ENCODE data around the gene UBN2.
"Not testable (repeated sequence)": the region's sequence is repeated elsewhere in the genome, so short reads cannot be mapped to it uniquely, and the experiment has no call there.

UBN2 gene

DNA sequence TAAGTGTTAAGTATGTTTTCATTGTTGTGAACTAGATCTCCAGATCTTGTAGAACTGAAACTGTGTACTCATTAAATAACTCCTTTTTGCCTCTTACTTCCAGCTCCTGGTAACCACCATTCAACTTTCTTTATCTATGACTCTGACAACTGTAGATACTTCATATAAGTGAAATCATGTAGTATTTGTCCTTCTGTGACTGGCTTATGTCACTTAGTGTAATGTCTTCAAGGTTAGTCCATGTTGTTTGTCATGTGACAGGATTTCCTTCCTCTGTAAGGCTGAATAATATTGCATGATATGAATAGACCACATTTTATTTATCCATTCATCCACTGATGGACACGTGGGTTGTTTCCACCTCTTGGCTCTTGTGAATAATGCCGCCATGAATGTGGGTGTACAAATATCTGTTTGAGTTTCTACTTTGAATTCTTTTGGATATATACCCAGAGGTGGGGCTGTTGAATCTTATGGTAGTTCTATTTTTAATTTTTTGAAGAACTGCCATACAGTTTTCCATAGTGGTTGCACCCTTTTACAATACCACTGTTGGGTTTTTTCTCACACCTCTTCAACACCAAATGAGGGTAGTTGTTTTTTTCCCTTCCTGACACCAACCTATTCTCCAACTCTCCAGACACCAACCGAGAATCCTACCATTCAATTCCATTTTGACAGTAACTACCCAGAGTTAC is 99.4 kb downstream of the UBN2 start:
- Histone ChIP-seq H3K9ac (ENCODE audit: low read length) (no peak overlapping the region), H3K4me2 (ENCODE audit: low read depth, low read length, poor library complexity, severe bottlenecking) (no peak overlapping the region), H3K4me3 (ENCODE audit: insufficient read depth, low read length, poor library complexity, severe bottlenecking) (no peak overlapping the region), H3K27me3 (ENCODE audit: low read length) (no peaks in the 10 kb centered on the region), H3K79me2 (ENCODE audit: insufficient read depth, low read length) (no peaks in the 10 kb centered on the region), H3F3A (ENCODE audit: insufficient read depth) (no peaks in the 10 kb centered on the region), H3K36me3 (ENCODE audit: low read length) (no peaks in the 10 kb centered on the region), H3K27ac (ENCODE audit: low read depth, low read length) (no peak overlapping the region), H3K9me3 (ENCODE audit: insufficient read depth, low read length) (no peaks in the 10 kb centered on the region), H2AFZ (ENCODE audit: low read depth, low read length, severe bottlenecking) (no peak overlapping the region), H4K20me1 (ENCODE audit: low read depth, low read length) (no peaks in the 10 kb centered on the region), H3K9me2 (replicated peaks; ENCODE audit: insufficient read depth, low read length) (no peaks in the 10 kb centered on the region)
- no peak for TF ChIP-seq EZH2phosphoT487 (conservative IDR thresholded peaks at IDR 0.05; ENCODE audit: low read length)
- TF ChIP-seq, protein P1, sequence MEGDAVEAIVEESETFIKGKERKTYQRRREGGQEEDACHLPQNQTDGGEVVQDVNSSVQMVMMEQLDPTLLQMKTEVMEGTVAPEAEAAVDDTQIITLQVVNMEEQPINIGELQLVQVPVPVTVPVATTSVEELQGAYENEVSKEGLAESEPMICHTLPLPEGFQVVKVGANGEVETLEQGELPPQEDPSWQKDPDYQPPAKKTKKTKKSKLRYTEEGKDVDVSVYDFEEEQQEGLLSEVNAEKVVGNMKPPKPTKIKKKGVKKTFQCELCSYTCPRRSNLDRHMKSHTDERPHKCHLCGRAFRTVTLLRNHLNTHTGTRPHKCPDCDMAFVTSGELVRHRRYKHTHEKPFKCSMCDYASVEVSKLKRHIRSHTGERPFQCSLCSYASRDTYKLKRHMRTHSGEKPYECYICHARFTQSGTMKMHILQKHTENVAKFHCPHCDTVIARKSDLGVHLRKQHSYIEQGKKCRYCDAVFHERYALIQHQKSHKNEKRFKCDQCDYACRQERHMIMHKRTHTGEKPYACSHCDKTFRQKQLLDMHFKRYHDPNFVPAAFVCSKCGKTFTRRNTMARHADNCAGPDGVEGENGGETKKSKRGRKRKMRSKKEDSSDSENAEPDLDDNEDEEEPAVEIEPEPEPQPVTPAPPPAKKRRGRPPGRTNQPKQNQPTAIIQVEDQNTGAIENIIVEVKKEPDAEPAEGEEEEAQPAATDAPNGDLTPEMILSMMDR (IDR thresholded peaks at IDR 0.05; ENCODE audit: insufficient read depth, low read length, poor library complexity, severe bottlenecking): no peak

DNA sequence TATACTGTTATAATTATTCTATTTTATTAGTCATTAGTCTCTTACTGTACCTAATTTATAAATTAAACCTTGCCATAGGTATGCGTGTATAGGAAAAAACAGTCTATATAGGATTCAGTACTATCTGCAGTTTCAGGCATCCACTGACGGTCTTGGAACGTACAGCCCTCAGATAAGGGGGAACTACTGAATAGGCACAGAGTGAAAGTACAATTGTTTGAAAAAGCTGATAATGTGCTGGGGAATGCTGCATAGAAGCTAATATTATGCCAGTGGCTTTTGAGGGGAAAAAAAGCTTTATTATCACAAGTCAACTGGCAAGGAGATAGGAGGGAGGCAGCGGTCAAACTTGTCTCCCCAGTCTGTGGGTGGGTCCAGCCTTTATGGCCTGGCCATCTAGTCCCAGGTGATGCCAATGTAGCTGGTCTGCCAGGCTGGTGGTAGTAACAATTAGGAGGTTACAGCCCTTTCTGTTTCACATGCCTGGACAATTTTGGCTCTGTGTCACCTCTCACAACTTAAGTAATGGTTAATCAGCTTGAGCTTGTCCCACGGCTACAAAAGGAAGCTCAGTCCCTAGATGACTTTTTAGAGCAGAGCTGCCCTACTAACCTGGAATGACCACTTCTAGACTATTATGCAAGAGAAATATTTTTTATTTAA is 101.8 kb downstream of the UBN2 start:
- no peak overlapping the region for H3K4me3 ChIP-seq (ENCODE audit: insufficient read depth, low read length, poor library complexity, severe bottlenecking)
- no peak for TF ChIP-seq EZH2phosphoT487 (conservative IDR thresholded peaks at IDR 0.05; ENCODE audit: low read length)
- TF ChIP-seq, protein P1 (IDR thresholded peaks at IDR 0.05; ENCODE audit: insufficient read depth, low read length, poor library complexity, severe bottlenecking): no peak
- no peaks in the 10 kb centered on the region for H3K79me2 ChIP-seq (ENCODE audit: insufficient read depth, low read length)
- H3K9me3 ChIP-seq (ENCODE audit: insufficient read depth, low read length): no peaks in the 10 kb centered on the region
- H3K36me3 ChIP-seq (ENCODE audit: low read length): no peaks in the 10 kb centered on the region
- H3K27me3 ChIP-seq (ENCODE audit: low read length): no peaks in the 10 kb centered on the region
- no peaks in the 10 kb centered on the region for H3K9me2 ChIP-seq (replicated peaks; ENCODE audit: insufficient read depth, low read length)
- H3K4me2 ChIP-seq (ENCODE audit: low read depth, low read length, poor library complexity, severe bottlenecking): no peak overlapping the region
- H3K27ac ChIP-seq (ENCODE audit: low read depth, low read length): no peak overlapping the region
- no peak overlapping the region for H2AFZ ChIP-seq (ENCODE audit: low read depth, low read length, severe bottlenecking)
- H3F3A ChIP-seq (ENCODE audit: insufficient read depth): no peaks in the 10 kb centered on the region
- H3K9ac ChIP-seq (ENCODE audit: low read length): no peak overlapping the region
- H4K20me1 ChIP-seq (ENCODE audit: low read depth, low read length): no peaks in the 10 kb centered on the region

DNA sequence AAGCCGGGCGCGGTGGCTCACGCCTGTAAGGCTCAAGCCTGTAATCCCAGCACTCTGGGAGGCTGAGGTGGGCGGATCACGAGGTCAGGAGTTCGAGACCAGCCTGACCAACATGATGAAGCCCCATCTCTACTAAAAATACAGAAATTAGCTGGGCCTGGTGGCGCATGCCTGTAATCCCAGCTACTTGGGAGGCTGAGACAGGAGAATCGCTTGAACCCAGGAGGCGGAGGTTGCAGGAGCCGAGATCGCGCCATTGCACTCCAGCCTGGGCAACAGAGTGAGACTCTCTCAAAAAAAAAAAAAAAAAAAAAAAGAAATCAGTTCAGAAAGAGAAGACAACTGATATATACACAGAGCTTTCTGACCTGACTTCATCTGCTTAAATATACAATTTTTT is 102.4 kb downstream of the UBN2 start:
- H3K9ac ChIP-seq (ENCODE audit: low read length); H3K36me3 ChIP-seq (ENCODE audit: low read length); H3K9me3 ChIP-seq (ENCODE audit: insufficient read depth, low read length); H3K9me2 ChIP-seq (replicated peaks; ENCODE audit: insufficient read depth, low read length); H3K4me2 ChIP-seq (ENCODE audit: low read depth, low read length, poor library complexity, severe bottlenecking); H2AFZ ChIP-seq (ENCODE audit: low read depth, low read length, severe bottlenecking); H3K4me3 ChIP-seq (ENCODE audit: insufficient read depth, low read length, poor library complexity, severe bottlenecking); H4K20me1 ChIP-seq (ENCODE audit: low read depth, low read length); H3F3A ChIP-seq (ENCODE audit: insufficient read depth); H3K27me3 ChIP-seq (ENCODE audit: low read length); H3K27ac ChIP-seq (ENCODE audit: low read depth, low read length); H3K79me2 ChIP-seq (ENCODE audit: insufficient read depth, low read length): not testable (repeated sequence)

Data from SU-DHL-6 (cell line).